ENCODE results near the gene ITPR1.
"Not testable (repeated sequence)": the region's sequence is repeated elsewhere in the genome, so short reads cannot be mapped to it uniquely, and the experiment has no call there.

The ITPR1 gene

GRCh38 chr3:4586381-4586780 is 93.2 kb downstream of the ITPR1 start:
- H3K27me3 Mint-ChIP-seq: no peaks in the 10 kb centered on the region
- no peak overlapping the region for H3K27ac Mint-ChIP-seq
- no peaks in the 10 kb centered on the region for H3K9me3 Mint-ChIP-seq
- H3K4me1 Mint-ChIP-seq: peaks cover 61 to 95% of the 10 kb centered on the region in 2 donors
- no peak overlapping the region for H3K4me3 Mint-ChIP-seq
- peaks cover 29 to 31% of the 10 kb centered on the region in 2 donors for H3K36me3 Mint-ChIP-seq
- DNase-seq (no peak), ATAC-seq (replicated peaks) (no peak)

GRCh38 chr3:4587061-4587837 is 94.1 kb downstream of the ITPR1 start:
- Mint-ChIP-seq H3K36me3 (peaks cover 36% of the 10 kb centered on the region in 2 donors), H3K4me3 (no peak overlapping the region), H3K9me3 (no peaks in the 10 kb centered on the region), H3K27ac (peak overlapping the region; percentile 85), H3K4me1 (peaks cover 57 to 98% of the 10 kb centered on the region in 2 donors), H3K27me3 (no peaks in the 10 kb centered on the region)
- ATAC-seq (replicated peaks) (peak; percentile 48 to 57), DNase-seq (no peak)

GRCh38 chr3:4587838-4588105 is 94.6 kb downstream of the ITPR1 start:
- peak in 1 of 2 donors; percentile 15 for ATAC-seq (replicated peaks)
- Mint-ChIP-seq H3K27me3 (no peaks in the 10 kb centered on the region), H3K27ac (no peak overlapping the region), H3K36me3 (peaks cover 41% of the 10 kb centered on the region in 2 donors), H3K4me3 (no peak overlapping the region), H3K9me3 (no peaks in the 10 kb centered on the region), H3K4me1 (peaks cover 56 to 98% of the 10 kb centered on the region in 2 donors)
- no peak for DNase-seq

- H3K27me3 Mint-ChIP-seq: no peaks in the 10 kb centered on the region
- peak overlapping the region; percentile 79 for H3K27ac Mint-ChIP-seq
- peaks cover 41 to 46% of the 10 kb centered on the region in 2 donors for H3K36me3 Mint-ChIP-seq
- DNase-seq: no peak
- H3K4me3 Mint-ChIP-seq: peak overlapping the region in 1 of 2 donors; percentile 0
- no peaks in the 10 kb centered on the region for H3K9me3 Mint-ChIP-seq
- peaks cover 58 to 98% of the 10 kb centered on the region in 2 donors for H3K4me1 Mint-ChIP-seq
- ATAC-seq (replicated peaks): no peak
Observed at GRCh38 chr3:4588466-4588865, 95.3 kb downstream of the ITPR1 start.

GRCh38 chr3:4589475-4590097 is 96.4 kb downstream of the ITPR1 start:
- H3K4me3 Mint-ChIP-seq: peak overlapping the region in 1 of 2 donors; percentile 4
- peaks cover 42 to 54% of the 10 kb centered on the region in 2 donors for H3K36me3 Mint-ChIP-seq
- peaks cover 0 to 4% of the 10 kb centered on the region in 2 donors for H3K9me3 Mint-ChIP-seq
- H3K27me3 Mint-ChIP-seq: no peaks in the 10 kb centered on the region
- H3K4me1 Mint-ChIP-seq: peaks cover 56 to 98% of the 10 kb centered on the region in 2 donors
- peak in 1 of 2 donors; percentile 72 for ATAC-seq (replicated peaks)
- H3K27ac Mint-ChIP-seq: peak overlapping the region; percentile 70
- no peak for DNase-seq

GRCh38 chr3:4590849-4591248 is 97.7 kb downstream of the ITPR1 start:
- not testable (repeated sequence) for H3K27ac Mint-ChIP-seq; H3K4me3 Mint-ChIP-seq; H3K27me3 Mint-ChIP-seq; DNase-seq; ATAC-seq (replicated peaks); H3K9me3 Mint-ChIP-seq
- Mint-ChIP-seq H3K4me1 (peaks cover 57 to 98% of the 10 kb centered on the region in 2 donors), H3K36me3 (peaks cover 51 to 59% of the 10 kb centered on the region in 2 donors)

- no peak overlapping the region for H3K27ac Mint-ChIP-seq
- H3K36me3 Mint-ChIP-seq: peaks cover 51 to 59% of the 10 kb centered on the region in 2 donors
- H3K9me3 Mint-ChIP-seq: peaks cover 0 to 7% of the 10 kb centered on the region in 2 donors
- H3K27me3 Mint-ChIP-seq: no peaks in the 10 kb centered on the region
- peaks cover 56 to 96% of the 10 kb centered on the region in 2 donors for H3K4me1 Mint-ChIP-seq
- H3K4me3 Mint-ChIP-seq: no peak overlapping the region
- ATAC-seq (replicated peaks): no peak
- no peak for DNase-seq
Observed at GRCh38 chr3:4591669-4592068, 98.5 kb downstream of the ITPR1 start.

- H3K27me3 Mint-ChIP-seq: no peaks in the 10 kb centered on the region
- no peak for ATAC-seq (replicated peaks)
- H3K9me3 Mint-ChIP-seq: peaks cover 0 to 7% of the 10 kb centered on the region in 2 donors
- H3K36me3 Mint-ChIP-seq: peaks cover 51 to 60% of the 10 kb centered on the region in 2 donors
- no peak for DNase-seq
- H3K27ac Mint-ChIP-seq: peak overlapping the region; percentile 45
- H3K4me1 Mint-ChIP-seq: peaks cover 57 to 96% of the 10 kb centered on the region in 2 donors
- H3K4me3 Mint-ChIP-seq: no peak overlapping the region
Observed at GRCh38 chr3:4593014-4593413, 99.9 kb downstream of the ITPR1 start.

GRCh38 chr3:4595710-4596113 is 102.6 kb downstream of the ITPR1 start:
- DNase-seq (peak; percentile 36), ATAC-seq (replicated peaks) (peak; percentile 91 to 95)
- H3K27me3 Mint-ChIP-seq: no peaks in the 10 kb centered on the region
- H3K36me3 Mint-ChIP-seq: peaks cover 42 to 52% of the 10 kb centered on the region in 2 donors
- H3K4me3 Mint-ChIP-seq: peak overlapping the region in 1 of 2 donors; percentile 14
- peak overlapping the region; percentile 20 for H3K27ac Mint-ChIP-seq
- peaks cover 56 to 96% of the 10 kb centered on the region in 2 donors for H3K4me1 Mint-ChIP-seq
- peaks cover 0 to 9% of the 10 kb centered on the region in 2 donors for H3K9me3 Mint-ChIP-seq

- Mint-ChIP-seq H3K4me1 (peaks cover 54 to 95% of the 10 kb centered on the region in 2 donors), H3K36me3 (peaks cover 34 to 50% of the 10 kb centered on the region in 2 donors), H3K27me3 (no peaks in the 10 kb centered on the region), H3K9me3 (peaks cover 0 to 9% of the 10 kb centered on the region in 2 donors), H3K4me3 (peak overlapping the region; percentile 26 to 73), H3K27ac (peak overlapping the region; percentile 88)
- DNase-seq (no peak), ATAC-seq (replicated peaks) (no peak)
Observed at GRCh38 chr3:4596612-4597011, 103.5 kb downstream of the ITPR1 start.

GRCh38 chr3:4597208-4597985 is 104.2 kb downstream of the ITPR1 start:
- peaks cover 58 to 95% of the 10 kb centered on the region in 2 donors for H3K4me1 Mint-ChIP-seq
- peaks cover 28 to 45% of the 10 kb centered on the region in 2 donors for H3K36me3 Mint-ChIP-seq
- peak overlapping the region; percentile 39 to 73 for H3K4me3 Mint-ChIP-seq
- H3K27me3 Mint-ChIP-seq: no peaks in the 10 kb centered on the region
- peaks cover 0 to 9% of the 10 kb centered on the region in 2 donors for H3K9me3 Mint-ChIP-seq
- no peak for DNase-seq
- no peak for ATAC-seq (replicated peaks)
- H3K27ac Mint-ChIP-seq: peak overlapping the region; percentile 75

- Mint-ChIP-seq H3K4me3 (peak overlapping the region in 1 of 2 donors; percentile 53), H3K27ac (peak overlapping the region; percentile 63)
Observed at GRCh38 chr3:4598232-4598631, 105.1 kb downstream of the ITPR1 start.

GRCh38 chr3:4599612-4600011 is 106.5 kb downstream of the ITPR1 start:
- peaks cover 0 to 5% of the 10 kb centered on the region in 2 donors for H3K9me3 Mint-ChIP-seq
- no peaks in the 10 kb centered on the region for H3K27me3 Mint-ChIP-seq
- H3K27ac Mint-ChIP-seq: no peak overlapping the region
- peaks cover 53 to 92% of the 10 kb centered on the region in 2 donors for H3K4me1 Mint-ChIP-seq
- H3K36me3 Mint-ChIP-seq: peaks cover 33 to 36% of the 10 kb centered on the region in 2 donors
- ATAC-seq (replicated peaks) (no peak), DNase-seq (no peak)
- H3K4me3 Mint-ChIP-seq: peak overlapping the region in 1 of 2 donors; percentile 41

More at GRCh38 chr3:4598232-4598631, 105.1 kb downstream of the ITPR1 start:
- H3K4me1 Mint-ChIP-seq: peaks cover 55 to 93% of the 10 kb centered on the region in 2 donors
- H3K36me3 Mint-ChIP-seq: peaks cover 30 to 43% of the 10 kb centered on the region in 2 donors
- not testable (repeated sequence) for H3K27me3 Mint-ChIP-seq; ATAC-seq (replicated peaks); H3K9me3 Mint-ChIP-seq; DNase-seq

GRCh38 chr3:4600493-4600892 is 107.3 kb downstream of the ITPR1 start:
- Mint-ChIP-seq H3K4me3 (peak overlapping the region in 1 of 2 donors; percentile 34), H3K27ac (peak overlapping the region; percentile 89), H3K36me3 (peaks cover 24 to 31% of the 10 kb centered on the region in 2 donors), H3K4me1 (peaks cover 54 to 90% of the 10 kb centered on the region in 2 donors), H3K27me3 (no peaks in the 10 kb centered on the region), H3K9me3 (peaks cover 0 to 3% of the 10 kb centered on the region in 2 donors)
- no peak for ATAC-seq (replicated peaks)
- no peak for DNase-seq
